ENCODE results near the gene FAM53A. TPM values are rescaled to one million over a fixed set of nuclear protein-coding genes. Genes with fewer than 3 reads are reported as not detected.
A peak's percentile ranks its signal among the peaks of the same experiment; 100 is the strongest.
"Not testable (repeated sequence)": the region's sequence is repeated elsewhere in the genome, so short reads cannot be mapped to it uniquely, and the experiment has no call there.

Gene FAM53A
- total RNA-seq, 2 experiments from 2014 or later, result 0.54 to 0.97 TPM

- peak; percentile 87 for ATAC-seq (ENCODE audit: low read depth)
- no peaks in the 10 kb centered on the region for H3K9me3 Mint-ChIP-seq
- peaks cover 53% of the 10 kb centered on the region for H3K4me1 Mint-ChIP-seq
- H3K27me3 Mint-ChIP-seq, result no peaks in the 10 kb centered on the region
- DNase-seq, result peak; percentile 98
- peaks cover 25% of the 10 kb centered on the region for H3K36me3 Mint-ChIP-seq
- POLR2A ChIA-PET, result interaction anchor here (0.6 to 7.1 kb wide), 19 partner anchors 8 to 756 kb away, joined by 3 to 148 read pairs (median 4); partner anchors contain the start of genes NSD2, RNF4, TACC3 and TMEM129
- peak within 1 kb of the TSS; percentile 98 for H3K27ac Mint-ChIP-seq
- peak within 1 kb of the TSS; percentile 99 for H3K4me3 Mint-ChIP-seq
These were observed 28.3 kb upstream of the FAM53A start, which contains the start of gene SLBP for GRCh38 chr4:1712216-1713002. Gene SLBP (minus strand): TSS chr4:1712319. CDS start chr4:1712188, 131 bp downstream.

- no peak for DNase-seq
- peak overlapping the region; percentile 92 for H3K27ac Mint-ChIP-seq
- H3K4me3 Mint-ChIP-seq, result peak overlapping the region; percentile 96
- no peaks in the 10 kb centered on the region for H3K9me3 Mint-ChIP-seq
- peaks cover 53% of the 10 kb centered on the region for H3K4me1 Mint-ChIP-seq
- ATAC-seq (ENCODE audit: low read depth), result peak; percentile 17
- H3K27me3 Mint-ChIP-seq, result no peaks in the 10 kb centered on the region
- POLR2A ChIA-PET, result interaction anchor here (0.6 to 7.1 kb wide), 18 partner anchors 8 to 757 kb away, joined by 3 to 148 read pairs (median 4); partner anchors contain the start of genes NSD2, RNF4, TACC3 and TMEM129
- H3K36me3 Mint-ChIP-seq, result peaks cover 25% of the 10 kb centered on the region
These were observed 27.6 kb upstream of the FAM53A start for GRCh38 chr4:1711571-1712215.

- Mint-ChIP-seq H3K27me3 (no peaks in the 10 kb centered on the region), H3K4me3 (peak overlapping the region; percentile 96), H3K4me1 (peaks cover 52% of the 10 kb centered on the region), H3K36me3 (peaks cover 25% of the 10 kb centered on the region), H3K9me3 (no peaks in the 10 kb centered on the region), H3K27ac (peak overlapping the region; percentile 92)
- ATAC-seq (ENCODE audit: low read depth) (no peak), DNase-seq (no peak)
- POLR2A ChIA-PET, result interaction anchor here (0.7 to 7.1 kb wide), 7 partner anchors 8 to 196 kb away, joined by 3 to 148 read pairs (median 8); partner anchors contain the start of genes NSD2, TACC3 and TMEM129
These were observed 27.0 kb upstream of the FAM53A start for GRCh38 chr4:1711055-1711570.

- ATAC-seq (ENCODE audit: low read depth) (no peak), DNase-seq (no peak)
- no peaks in the 10 kb centered on the region for H3K9me3 Mint-ChIP-seq
- POLR2A ChIA-PET, result interaction anchor here (1.3 to 7.1 kb wide), 3 partner anchors 8 to 15 kb away, joined by 4 to 148 read pairs (median 14); partner anchors contain the start of genes TACC3 and TMEM129
- H3K27ac Mint-ChIP-seq, result peak overlapping the region; percentile 24
- H3K4me3 Mint-ChIP-seq, result peak overlapping the region; percentile 48
- H3K4me1 Mint-ChIP-seq, result peaks cover 52% of the 10 kb centered on the region
- H3K27me3 Mint-ChIP-seq, result no peaks in the 10 kb centered on the region
- H3K36me3 Mint-ChIP-seq, result peaks cover 34% of the 10 kb centered on the region
These were observed 24.5 kb upstream of the FAM53A start for GRCh38 chr4:1708581-1708980.

- Mint-ChIP-seq H3K27me3 (no peaks in the 10 kb centered on the region), H3K27ac (no peak overlapping the region), H3K36me3 (peaks cover 38% of the 10 kb centered on the region), H3K4me3 (no peak overlapping the region), H3K9me3 (no peaks in the 10 kb centered on the region), H3K4me1 (peaks cover 54% of the 10 kb centered on the region)
- no peak for ATAC-seq (ENCODE audit: low read depth)
- POLR2A ChIA-PET, result interaction anchor here (1.7 kb wide), 1 partner anchor 14 kb away, joined by 6 read pairs; the partner anchor contains the start of genes TACC3 and TMEM129
- DNase-seq, result no peak
These were observed 22.2 kb upstream of the FAM53A start for GRCh38 chr4:1706358-1706757.

GRCh38 chr4:1705732-1706131 is 21.6 kb upstream of the FAM53A start:
- no peak for DNase-seq
- Mint-ChIP-seq H3K27ac (no peak overlapping the region), H3K4me1 (peaks cover 49% of the 10 kb centered on the region), H3K27me3 (no peaks in the 10 kb centered on the region), H3K4me3 (no peak overlapping the region), H3K36me3 (peaks cover 34% of the 10 kb centered on the region), H3K9me3 (no peaks in the 10 kb centered on the region)
- no peak for ATAC-seq (ENCODE audit: low read depth)
- POLR2A ChIA-PET, result interaction anchor here (1.7 kb wide), 1 partner anchor 15 kb away, joined by 6 read pairs; the partner anchor contains the start of genes TACC3 and TMEM129

- DNase-seq (no peak), ATAC-seq (ENCODE audit: low read depth) (no peak)
- H3K4me1 Mint-ChIP-seq, result peaks cover 37% of the 10 kb centered on the region
- peaks cover 33% of the 10 kb centered on the region for H3K36me3 Mint-ChIP-seq
- POLR2A ChIA-PET, result interaction anchor here (1.0 to 1.2 kb wide), 2 partner anchors 9 to 19 kb away, joined by 3 read pairs; partner anchors contain the start of gene SLBP
- H3K27me3 Mint-ChIP-seq, result no peaks in the 10 kb centered on the region
- H3K4me3 Mint-ChIP-seq, result no peak overlapping the region
- no peaks in the 10 kb centered on the region for H3K9me3 Mint-ChIP-seq
- peak overlapping the region; percentile 45 for H3K27ac Mint-ChIP-seq
These were observed 19.8 kb upstream of the FAM53A start for GRCh38 chr4:1703867-1704266.

- not testable (repeated sequence) for DNase-seq; ATAC-seq (ENCODE audit: low read depth); H3K27ac Mint-ChIP-seq; H3K4me3 Mint-ChIP-seq; H3K27me3 Mint-ChIP-seq; H3K9me3 Mint-ChIP-seq
- H3K4me1 Mint-ChIP-seq, result peaks cover 27% of the 10 kb centered on the region
- POLR2A ChIA-PET, result interaction anchor here (0.7 to 1.4 kb wide), 2 partner anchors 10 to 42 kb away, joined by 5 to 7 read pairs; partner anchors contain the start of gene SLBP
- peaks cover 30% of the 10 kb centered on the region for H3K36me3 Mint-ChIP-seq
These were observed 17.6 kb upstream of the FAM53A start for GRCh38 chr4:1701671-1702070.

- H3K4me3 Mint-ChIP-seq, result no peak overlapping the region
- no peaks in the 10 kb centered on the region for H3K9me3 Mint-ChIP-seq
- no peak overlapping the region for H3K27ac Mint-ChIP-seq
- H3K27me3 Mint-ChIP-seq, result no peaks in the 10 kb centered on the region
- H3K4me1 Mint-ChIP-seq, result peaks cover 6% of the 10 kb centered on the region
- POLR2A ChIA-PET, result interaction anchor here (0.7 kb wide), 1 partner anchor 974 kb away, joined by 4 read pairs; no protein-coding TSS in a partner anchor
- DNase-seq (no peak), ATAC-seq (ENCODE audit: low read depth) (no peak)
- H3K36me3 Mint-ChIP-seq, result peaks cover 33% of the 10 kb centered on the region
These were observed 11.8 kb upstream of the FAM53A start for GRCh38 chr4:1695913-1696312.

- DNase-seq, result peak; percentile 78
These were observed 9.2 kb upstream of the FAM53A start for GRCh38 chr4:1693131-1693896.

GRCh38 chr4:1691737-1692373 is 7.7 kb upstream of the FAM53A start:
- ATAC-seq (ENCODE audit: low read depth) (no peak), DNase-seq (no peak)
- Mint-ChIP-seq H3K9me3 (no peaks in the 10 kb centered on the region), H3K4me1 (peaks cover 3% of the 10 kb centered on the region), H3K27ac (no peak overlapping the region), H3K4me3 (no peak overlapping the region), H3K36me3 (peaks cover 26% of the 10 kb centered on the region), H3K27me3 (no peaks in the 10 kb centered on the region)
- POLR2A ChIA-PET, result interaction anchor here (1.1 to 3.5 kb wide), 2 partner anchors 20 to 30 kb away, joined by 7 to 49 read pairs; partner anchors contain the start of genes SLBP, TACC3 and TMEM129

More at GRCh38 chr4:1693131-1693896, 9.2 kb upstream of the FAM53A start:
- peak; percentile 93 for ATAC-seq (ENCODE audit: low read depth)
- Mint-ChIP-seq H3K4me3 (no peak overlapping the region), H3K36me3 (peaks cover 31% of the 10 kb centered on the region), H3K9me3 (no peaks in the 10 kb centered on the region), H3K27me3 (no peaks in the 10 kb centered on the region), H3K4me1 (peaks cover 3% of the 10 kb centered on the region), H3K27ac (peak overlapping the region; percentile 49)
- POLR2A ChIA-PET, result interaction anchor here (1.0 to 3.5 kb wide), 5 partner anchors 16 to 36 kb away, joined by 7 to 49 read pairs (median 14); partner anchors contain the start of genes SLBP, TACC3 and TMEM129

GRCh38 chr4:1690698-1691097 is 6.6 kb upstream of the FAM53A start:
- ATAC-seq (ENCODE audit: low read depth), result no peak
- H3K27me3 Mint-ChIP-seq, result no peaks in the 10 kb centered on the region
- H3K27ac Mint-ChIP-seq, result peak overlapping the region; percentile 53
- no peak overlapping the region for H3K4me3 Mint-ChIP-seq
- peaks cover 23% of the 10 kb centered on the region for H3K36me3 Mint-ChIP-seq
- H3K9me3 Mint-ChIP-seq, result no peaks in the 10 kb centered on the region
- peaks cover 3% of the 10 kb centered on the region for H3K4me1 Mint-ChIP-seq
- DNase-seq, result no peak
- POLR2A ChIA-PET, result no interaction called here

Measured in activated naive CD8-positive, alpha-beta T cell treated with anti-CD3 and anti-CD28 coated beads, Interleukin-2, amount 10 ng/mL, durations not matched to agents 7 days and 5 days (primary cell).